Measurements from ENCODE around the gene NSUN3.
"Not testable (repeated sequence)": the region's sequence is repeated elsewhere in the genome, so short reads cannot be mapped to it uniquely, and the experiment has no call there.

NSUN3 gene

DNA sequence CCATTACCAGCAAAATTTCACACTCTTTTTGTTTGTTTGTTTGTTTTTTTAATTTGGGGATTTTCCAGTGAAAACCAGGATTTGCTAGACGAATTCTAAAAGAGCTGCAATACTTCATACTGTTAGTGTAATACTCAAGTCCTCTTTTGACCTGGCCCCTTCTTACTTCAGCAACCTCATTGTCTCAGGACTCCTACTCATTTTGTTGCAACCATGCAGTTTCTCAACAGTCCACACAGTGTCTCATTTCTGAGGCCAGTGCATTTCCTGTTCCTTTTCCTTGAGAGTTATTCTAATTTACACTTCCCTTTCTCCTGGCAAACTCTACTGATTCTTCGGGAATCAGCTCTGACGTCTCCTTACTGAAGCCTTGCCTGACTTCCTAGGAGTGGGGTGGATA is 35.6 kb downstream of the NSUN3 start:
- whole genome bisulfite sequencing, 2 experiments (ENCODE audit: insufficient coverage in 2 of 2) = 73% methylated on average over 1 of the region's 3 CpGs; no CpG with 5 or more reads in 1 of the 2 experiments
- H3K4me3 ChIP-seq (ENCODE audit: extremely low read depth, insufficient read depth, low read length, poor library complexity, severe bottlenecking) = no peak overlapping the region
- H3K27ac ChIP-seq (ENCODE audit: low read depth, low read length, severe bottlenecking) = no peak overlapping the region
- no peaks in the 10 kb centered on the region for H3K9me3 ChIP-seq (ENCODE audit: control insufficient read depth, low read length)
- peaks cover 18% of the 10 kb centered on the region for H3K36me3 ChIP-seq (ENCODE audit: control insufficient read depth, insufficient read depth, low read length)
- H3K4me1 ChIP-seq (ENCODE audit: control insufficient read depth, insufficient read depth, low read length, poor library complexity, severe bottlenecking) = no peaks in the 10 kb centered on the region

GRCh38 chr3:94099311-94099710 is 36.5 kb downstream of the NSUN3 start:
- Histone ChIP-seq H3K27ac (ENCODE audit: low read depth, low read length, severe bottlenecking) (no peak overlapping the region), H3K4me1 (ENCODE audit: control insufficient read depth, insufficient read depth, low read length, poor library complexity, severe bottlenecking) (no peaks in the 10 kb centered on the region), H3K4me3 (ENCODE audit: extremely low read depth, insufficient read depth, low read length, poor library complexity, severe bottlenecking) (no peak overlapping the region), H3K9me3 (ENCODE audit: control insufficient read depth, low read length) (no peaks in the 10 kb centered on the region), H3K36me3 (ENCODE audit: control insufficient read depth, insufficient read depth, low read length) (peaks cover 18% of the 10 kb centered on the region)
- WGBS, 2 experiments (ENCODE audit: insufficient coverage in 2 of 2) = no CpG with 5 or more reads among the region's 1 CpG

- no CpG with 5 or more reads among the region's 4 CpGs for WGBS, 2 experiments (ENCODE audit: insufficient coverage in 2 of 2)
- peaks cover 11% of the 10 kb centered on the region for H3K36me3 ChIP-seq (ENCODE audit: control insufficient read depth, insufficient read depth, low read length)
Measured at GRCh38 chr3:94101860-94102259, 39.0 kb downstream of the NSUN3 start.

DNA sequence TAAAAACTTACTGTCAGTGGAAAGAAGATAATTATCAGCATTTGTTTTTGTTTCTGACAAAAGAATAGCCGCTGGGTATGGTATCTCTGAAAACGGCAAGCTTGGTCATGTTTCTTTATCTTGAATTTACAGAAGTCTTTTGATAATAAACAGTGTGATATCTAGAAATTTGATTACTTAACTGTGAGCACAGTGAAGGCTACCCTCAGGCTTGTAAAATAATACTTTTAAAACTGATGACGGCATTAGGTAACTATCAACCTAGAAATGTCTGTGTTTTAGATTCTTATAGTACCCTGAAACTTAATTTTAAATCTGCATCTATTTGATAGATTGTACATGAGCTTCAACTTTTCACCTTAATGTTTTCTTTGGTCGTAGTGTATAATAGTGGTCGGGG is 43.4 kb downstream of the NSUN3 start:
- Histone ChIP-seq H3K4me1 (ENCODE audit: control insufficient read depth, insufficient read depth, low read length, poor library complexity, severe bottlenecking) (no peaks in the 10 kb centered on the region), H3K9me3 (ENCODE audit: control insufficient read depth, low read length) (no peaks in the 10 kb centered on the region), H3K4me3 (ENCODE audit: extremely low read depth, insufficient read depth, low read length, poor library complexity, severe bottlenecking) (no peak overlapping the region), H3K27ac (ENCODE audit: low read depth, low read length, severe bottlenecking) (no peak overlapping the region), H3K36me3 (ENCODE audit: control insufficient read depth, insufficient read depth, low read length) (peaks cover 9% of the 10 kb centered on the region)
- 70 to 100% methylated on average over 1 to 2 of the region's 5 CpGs for WGBS, 2 experiments (ENCODE audit: insufficient coverage in 2 of 2)

More at GRCh38 chr3:94101860-94102259, 39.0 kb downstream of the NSUN3 start:
- H3K4me1 ChIP-seq (ENCODE audit: control insufficient read depth, insufficient read depth, low read length, poor library complexity, severe bottlenecking) = no peaks in the 10 kb centered on the region
- no peak overlapping the region for H3K27ac ChIP-seq (ENCODE audit: low read depth, low read length, severe bottlenecking)
- no peak overlapping the region for H3K4me3 ChIP-seq (ENCODE audit: extremely low read depth, insufficient read depth, low read length, poor library complexity, severe bottlenecking)
- H3K9me3 ChIP-seq (ENCODE audit: control insufficient read depth, low read length) = no peaks in the 10 kb centered on the region

DNA sequence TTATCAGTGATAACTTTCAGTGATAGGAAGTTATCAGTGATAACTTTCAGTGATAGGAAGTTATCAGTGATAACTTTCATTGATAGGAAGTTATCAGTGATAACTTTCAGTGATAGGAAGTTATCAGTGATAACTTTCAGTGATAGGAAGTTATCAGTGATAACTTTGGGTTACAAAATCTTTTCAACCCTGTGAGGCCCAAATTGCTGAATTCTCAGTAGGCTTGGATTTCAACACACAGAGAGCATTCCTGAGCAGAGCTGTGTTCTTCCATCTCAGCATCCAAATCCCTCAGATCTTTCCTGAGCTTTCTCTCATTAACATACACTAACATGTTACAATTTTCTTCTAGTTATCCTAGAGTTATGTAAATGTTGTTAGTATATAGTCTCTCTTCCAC is 47.4 kb downstream of the NSUN3 start:
- not testable (repeated sequence) for H3K9me3 ChIP-seq (ENCODE audit: control insufficient read depth, low read length); H3K27ac ChIP-seq (ENCODE audit: low read depth, low read length, severe bottlenecking); H3K4me1 ChIP-seq (ENCODE audit: control insufficient read depth, insufficient read depth, low read length, poor library complexity, severe bottlenecking); H3K4me3 ChIP-seq (ENCODE audit: extremely low read depth, insufficient read depth, low read length, poor library complexity, severe bottlenecking)
- H3K36me3 ChIP-seq (ENCODE audit: control insufficient read depth, insufficient read depth, low read length) = peaks cover 19% of the 10 kb centered on the region

DNA sequence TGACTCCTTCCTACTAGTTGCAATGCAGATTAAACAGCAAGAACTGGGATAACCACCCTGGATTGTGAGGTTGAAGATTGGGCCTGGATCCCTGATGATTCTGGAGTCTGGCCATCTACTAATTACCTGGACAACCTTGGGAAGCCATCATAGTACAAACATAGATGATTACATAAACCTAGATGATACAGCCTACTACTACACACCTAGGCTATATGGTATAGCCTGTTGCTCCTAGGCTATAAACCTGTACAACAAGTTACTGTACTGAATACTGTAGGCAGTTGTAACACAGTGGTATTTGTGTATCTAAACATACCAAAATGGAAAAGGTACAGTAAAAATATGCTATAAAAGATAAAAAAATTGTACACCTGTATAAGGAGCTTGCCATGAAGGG is 48.0 kb downstream of the NSUN3 start:
- Histone ChIP-seq H3K27ac (ENCODE audit: low read depth, low read length, severe bottlenecking) (no peak overlapping the region), H3K4me3 (ENCODE audit: extremely low read depth, insufficient read depth, low read length, poor library complexity, severe bottlenecking) (no peak overlapping the region), H3K4me1 (ENCODE audit: control insufficient read depth, insufficient read depth, low read length, poor library complexity, severe bottlenecking) (no peaks in the 10 kb centered on the region), H3K9me3 (ENCODE audit: control insufficient read depth, low read length) (no peaks in the 10 kb centered on the region), H3K36me3 (ENCODE audit: control insufficient read depth, insufficient read depth, low read length) (peaks cover 19% of the 10 kb centered on the region)

DNA sequence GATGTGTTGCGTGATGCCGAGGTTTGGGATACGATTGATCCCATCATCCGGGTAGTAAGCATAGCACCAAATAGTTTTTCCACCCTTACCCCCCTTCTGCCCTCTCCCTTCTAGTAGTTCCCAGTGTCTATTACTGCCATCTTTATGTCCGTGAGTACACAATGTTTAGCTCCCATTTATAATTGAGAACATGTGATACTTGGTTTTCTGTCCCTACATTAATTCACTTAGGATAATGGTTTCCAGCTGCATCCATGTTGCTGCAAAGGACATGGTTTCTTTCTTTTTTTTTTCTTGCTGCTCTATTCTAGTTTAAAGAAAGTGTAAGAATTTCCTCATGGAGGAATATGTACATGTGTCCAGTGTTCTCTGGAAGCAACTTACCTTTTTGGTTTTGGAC is 51.8 kb downstream of the NSUN3 start:
- Histone ChIP-seq H3K36me3 (ENCODE audit: control insufficient read depth, insufficient read depth, low read length) (peaks cover 11% of the 10 kb centered on the region), H3K27ac (ENCODE audit: low read depth, low read length, severe bottlenecking) (no peak overlapping the region), H3K9me3 (ENCODE audit: control insufficient read depth, low read length) (no peaks in the 10 kb centered on the region), H3K4me1 (ENCODE audit: control insufficient read depth, insufficient read depth, low read length, poor library complexity, severe bottlenecking) (no peaks in the 10 kb centered on the region), H3K4me3 (ENCODE audit: extremely low read depth, insufficient read depth, low read length, poor library complexity, severe bottlenecking) (no peak overlapping the region)
- WGBS, 2 experiments (ENCODE audit: insufficient coverage in 2 of 2) = 94 to 98% methylated on average over 4 to 5 of the region's 5 CpGs

DNA sequence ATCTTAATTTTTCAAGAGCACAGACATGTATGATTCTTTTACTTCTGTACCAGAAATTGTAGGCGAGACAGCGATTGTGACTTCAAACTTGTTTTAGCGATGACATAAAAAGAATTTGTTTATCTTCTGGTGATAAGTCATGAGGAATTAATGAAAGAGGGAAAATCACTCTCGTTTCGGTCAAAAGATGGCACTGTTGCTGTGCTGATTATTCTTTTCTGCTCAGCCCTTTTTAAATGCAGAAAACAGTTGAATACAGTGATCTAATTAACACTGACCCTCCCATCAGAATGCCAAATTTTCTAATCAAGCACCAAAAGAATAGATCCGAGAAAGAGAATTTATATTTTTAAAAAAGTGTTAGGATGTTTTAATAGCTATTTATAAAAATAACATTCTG is 52.6 kb downstream of the NSUN3 start:
- Histone ChIP-seq H3K36me3 (ENCODE audit: control insufficient read depth, insufficient read depth, low read length) (peaks cover 11% of the 10 kb centered on the region), H3K4me3 (ENCODE audit: extremely low read depth, insufficient read depth, low read length, poor library complexity, severe bottlenecking) (no peak overlapping the region), H3K9me3 (ENCODE audit: control insufficient read depth, low read length) (no peaks in the 10 kb centered on the region), H3K27ac (ENCODE audit: low read depth, low read length, severe bottlenecking) (no peak overlapping the region), H3K4me1 (ENCODE audit: control insufficient read depth, insufficient read depth, low read length, poor library complexity, severe bottlenecking) (no peaks in the 10 kb centered on the region)
- 79 to 86% methylated on average over 1 to 4 of the region's 6 CpGs for WGBS, 2 experiments (ENCODE audit: insufficient coverage in 2 of 2)

DNA sequence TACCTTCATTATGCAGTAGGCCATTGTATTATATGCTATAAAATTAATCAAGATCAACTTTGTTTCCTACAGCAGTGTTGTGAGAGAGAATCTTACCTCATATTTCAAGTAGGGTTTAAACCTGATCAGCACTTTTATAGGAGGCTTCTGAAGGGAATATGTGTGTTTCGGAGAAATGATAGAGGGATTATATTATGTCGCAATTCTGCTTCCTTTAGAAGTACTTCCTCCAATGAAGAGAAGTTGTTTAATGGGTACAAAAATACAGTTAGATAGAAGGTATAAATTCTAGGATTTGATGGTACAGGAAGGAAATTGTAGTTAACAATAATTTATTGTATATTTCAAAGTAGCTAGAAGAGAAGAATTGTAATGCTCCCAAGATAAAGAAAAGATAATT is 54.9 kb downstream of the NSUN3 start:
- H3K4me1 ChIP-seq (ENCODE audit: control insufficient read depth, insufficient read depth, low read length, poor library complexity, severe bottlenecking) = no peaks in the 10 kb centered on the region
- WGBS, 2 experiments (ENCODE audit: insufficient coverage in 2 of 2) = 94% methylated on average over 2 of the region's 2 CpGs; no CpG with 5 or more reads in 1 of the 2 experiments
- H3K4me3 ChIP-seq (ENCODE audit: extremely low read depth, insufficient read depth, low read length, poor library complexity, severe bottlenecking) = no peak overlapping the region
- H3K27ac ChIP-seq (ENCODE audit: low read depth, low read length, severe bottlenecking) = no peak overlapping the region
- H3K9me3 ChIP-seq (ENCODE audit: control insufficient read depth, low read length) = no peaks in the 10 kb centered on the region
- peaks cover under 1% of the 10 kb centered on the region for H3K36me3 ChIP-seq (ENCODE audit: control insufficient read depth, insufficient read depth, low read length)

GRCh38 chr3:94118390-94118789 is 55.5 kb downstream of the NSUN3 start:
- Histone ChIP-seq H3K4me3 (ENCODE audit: extremely low read depth, insufficient read depth, low read length, poor library complexity, severe bottlenecking) (no peak overlapping the region), H3K27ac (ENCODE audit: low read depth, low read length, severe bottlenecking) (no peak overlapping the region), H3K4me1 (ENCODE audit: control insufficient read depth, insufficient read depth, low read length, poor library complexity, severe bottlenecking) (no peaks in the 10 kb centered on the region), H3K9me3 (ENCODE audit: control insufficient read depth, low read length) (no peaks in the 10 kb centered on the region), H3K36me3 (ENCODE audit: control insufficient read depth, insufficient read depth, low read length) (no peaks in the 10 kb centered on the region)
- WGBS, 2 experiments (ENCODE audit: insufficient coverage in 2 of 2) = no CpG with 5 or more reads among the region's 2 CpGs

DNA sequence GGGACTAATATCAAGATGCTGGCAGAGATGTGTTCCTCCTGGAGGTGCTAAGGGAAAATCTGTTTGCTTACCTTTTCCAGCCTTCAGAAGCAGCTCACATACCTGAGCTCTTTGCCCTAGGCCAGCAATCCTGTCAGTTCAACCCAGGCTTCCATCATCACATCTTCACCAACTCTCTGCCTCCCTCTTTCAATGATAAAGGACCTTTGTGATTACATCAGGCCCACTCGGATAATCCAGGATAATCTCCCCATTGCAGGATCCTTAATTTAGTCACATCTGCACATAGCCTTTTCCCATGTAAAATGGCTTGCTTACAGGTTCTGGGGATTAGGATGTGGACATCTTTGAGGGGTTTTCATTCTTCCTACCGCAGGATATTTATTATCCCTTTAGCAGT is 58.3 kb downstream of the NSUN3 start:
- no peaks in the 10 kb centered on the region for H3K36me3 ChIP-seq (ENCODE audit: control insufficient read depth, insufficient read depth, low read length)
- no peaks in the 10 kb centered on the region for H3K4me1 ChIP-seq (ENCODE audit: control insufficient read depth, insufficient read depth, low read length, poor library complexity, severe bottlenecking)
- no CpG with 5 or more reads among the region's 2 CpGs for WGBS, 2 experiments (ENCODE audit: insufficient coverage in 2 of 2)
- H3K4me3 ChIP-seq (ENCODE audit: extremely low read depth, insufficient read depth, low read length, poor library complexity, severe bottlenecking) = no peak overlapping the region
- no peak overlapping the region for H3K27ac ChIP-seq (ENCODE audit: low read depth, low read length, severe bottlenecking)
- no peaks in the 10 kb centered on the region for H3K9me3 ChIP-seq (ENCODE audit: control insufficient read depth, low read length)

DNA sequence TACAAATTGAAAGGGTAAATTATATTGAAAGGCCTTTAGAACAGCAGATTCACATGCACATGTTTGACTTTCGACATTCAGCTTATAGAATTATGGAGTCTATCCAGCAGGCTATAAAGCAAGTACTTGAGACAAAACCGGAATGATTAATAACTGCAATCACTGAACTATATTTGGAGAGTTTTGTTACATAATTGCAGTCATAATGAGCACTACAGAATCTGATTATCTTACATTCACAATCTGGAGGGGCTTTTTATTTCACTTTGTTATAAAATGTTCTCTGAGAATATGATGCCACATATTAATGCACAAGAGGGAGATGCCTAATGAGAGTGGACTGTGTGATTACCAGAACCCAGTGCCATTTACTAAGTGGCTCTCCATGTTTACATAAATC is 64.3 kb downstream of the NSUN3 start:
- no peaks in the 10 kb centered on the region for H3K9me3 ChIP-seq (ENCODE audit: control insufficient read depth, low read length)
- no peak overlapping the region for H3K4me3 ChIP-seq (ENCODE audit: extremely low read depth, insufficient read depth, low read length, poor library complexity, severe bottlenecking)
- 83 to 100% methylated on average over 1 of the region's 2 CpGs for WGBS, 2 experiments (ENCODE audit: insufficient coverage in 2 of 2)
- H3K36me3 ChIP-seq (ENCODE audit: control insufficient read depth, insufficient read depth, low read length) = peaks cover 9% of the 10 kb centered on the region
- H3K27ac ChIP-seq (ENCODE audit: low read depth, low read length, severe bottlenecking) = no peak overlapping the region
- H3K4me1 ChIP-seq (ENCODE audit: control insufficient read depth, insufficient read depth, low read length, poor library complexity, severe bottlenecking) = no peaks in the 10 kb centered on the region
